ENCODE data around the gene SCAND1.

DNA sequence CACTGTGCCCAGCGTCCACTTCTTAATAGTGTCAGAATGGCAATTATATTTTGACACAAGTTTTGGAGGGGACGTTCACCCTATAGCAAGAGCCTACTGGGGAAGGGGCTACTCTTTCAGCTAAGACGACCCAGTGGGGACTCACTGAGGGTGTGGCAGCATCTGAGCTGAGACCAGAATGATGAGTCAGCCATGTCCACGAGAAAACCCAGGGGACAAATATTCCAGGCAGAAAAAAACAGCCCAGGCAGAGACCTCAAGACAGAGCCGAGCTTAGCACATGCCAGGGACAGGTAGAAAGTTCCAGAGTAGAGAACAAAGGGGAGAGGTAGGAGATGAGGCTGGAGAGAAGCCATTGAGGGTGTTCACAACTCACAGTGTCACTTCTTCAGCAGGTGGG, 25.2 kb upstream of the SCAND1 start:
- TF ChIP-seq EZH2 (IDR thresholded peaks at IDR 0.05; ENCODE audit: borderline replicate concordance, low read length) (no peak), CTCF (IDR thresholded peaks at IDR 0.05; ENCODE audit: low read length) (no peak)

All from OCI-LY1 (cell line).